Measurements from ENCODE around the gene EIF3D.
A peak's percentile ranks its signal among the peaks of the same experiment; 100 is the strongest.

Gene EIF3D

DNA sequence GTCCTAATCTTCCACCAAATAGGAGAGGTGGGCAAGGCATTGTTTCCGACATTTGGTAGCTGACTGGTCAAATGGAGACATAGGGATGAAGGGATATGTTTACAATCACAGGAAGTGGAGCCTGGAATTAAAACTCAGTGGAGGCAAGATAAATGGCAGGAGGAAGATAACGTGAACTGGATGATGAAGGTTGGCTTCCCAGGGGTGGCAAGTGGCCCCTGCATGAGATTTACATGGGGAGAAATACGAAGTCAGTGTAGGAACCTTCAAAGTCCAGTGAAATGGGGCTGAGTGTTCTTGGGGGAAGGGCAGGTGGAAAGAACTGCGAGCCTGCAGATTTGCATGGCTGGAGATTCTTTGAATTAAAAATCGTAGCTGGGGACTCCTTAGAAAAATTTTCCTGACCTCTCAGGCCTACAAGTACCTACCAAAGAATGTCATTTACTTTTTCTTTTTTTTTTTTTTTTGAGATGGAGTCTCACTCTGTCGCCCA lies 21.4 kb downstream of the EIF3D start:
- H3K36me3 ChIP-seq (ENCODE audit: insufficient read depth, low read length), result peaks cover 21% of the 10 kb centered on the region
- H3K4me1 ChIP-seq (ENCODE audit: insufficient read depth, low read length), result no peaks in the 10 kb centered on the region
- H3K9ac ChIP-seq (ENCODE audit: low read depth, low read length), result peak overlapping the region; percentile 58
- H3K9me3 ChIP-seq (ENCODE audit: control insufficient read depth, insufficient read depth, low read length), result no peaks in the 10 kb centered on the region; the same call in 1 of the 2 replicates

- Histone ChIP-seq H3K36me3 (ENCODE audit: insufficient read depth, low read length) (peaks cover 15% of the 10 kb centered on the region), H3K4me1 (ENCODE audit: insufficient read depth, low read length) (no peaks in the 10 kb centered on the region), H3K9me3 (ENCODE audit: control insufficient read depth, insufficient read depth, low read length) (no peaks in the 10 kb centered on the region; the same call in 1 of the 2 replicates), H3K9ac (ENCODE audit: low read depth, low read length) (peak within 1 kb of the TSS; percentile 58)
Measured at GRCh38 chr22:36506637-36507517, 22.1 kb downstream of the EIF3D start, which contains the start of gene FOXRED2. Gene FOXRED2 (minus strand): TSS chr22:36507040. CDS start chr22:36506422, 618 bp downstream.

DNA sequence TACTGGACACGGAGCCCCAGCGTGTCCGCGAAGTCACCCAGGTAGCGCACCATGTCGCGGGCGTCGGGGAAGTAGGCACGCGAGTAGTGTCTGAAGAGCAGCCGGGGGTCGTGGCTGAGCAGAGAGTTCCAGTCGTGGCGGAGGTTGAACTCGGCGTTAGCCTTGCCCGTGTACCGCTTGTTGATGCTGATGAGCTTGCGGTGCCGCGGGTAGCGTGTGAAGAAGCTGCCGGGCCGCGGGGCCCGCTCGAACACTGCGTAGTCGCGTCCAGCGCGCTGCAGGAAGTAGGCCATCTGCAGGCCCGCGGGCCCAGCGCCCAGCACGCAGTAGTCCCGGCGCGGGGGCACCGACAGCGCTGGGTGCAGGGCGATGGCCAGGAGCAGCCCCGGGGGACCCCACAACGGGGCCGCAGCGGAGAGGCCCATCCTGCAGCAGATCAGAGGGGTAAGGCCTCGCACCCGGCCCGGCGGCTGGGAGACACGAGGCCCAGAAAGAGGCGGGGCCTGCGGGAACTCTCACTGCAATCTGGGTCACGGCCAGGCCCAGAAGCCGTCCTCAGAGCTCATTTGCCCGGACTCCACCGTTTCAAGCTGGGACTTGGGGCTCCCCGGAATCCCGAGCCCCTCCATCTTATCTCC lies 22.8 kb downstream of the EIF3D start:
- peaks cover 9% of the 10 kb centered on the region for H3K36me3 ChIP-seq (ENCODE audit: insufficient read depth, low read length)
- H3K9ac ChIP-seq (ENCODE audit: low read depth, low read length), result peak overlapping the region; percentile 58
- H3K4me1 ChIP-seq (ENCODE audit: insufficient read depth, low read length), result no peaks in the 10 kb centered on the region
- H3K9me3 ChIP-seq (ENCODE audit: control insufficient read depth, insufficient read depth, low read length), result no peaks in the 10 kb centered on the region; the same call in 1 of the 2 replicates

- no peaks in the 10 kb centered on the region; the same call in 1 of the 2 replicates for H3K36me3 ChIP-seq (ENCODE audit: insufficient read depth, low read length)
- no peaks in the 10 kb centered on the region for H3K9me3 ChIP-seq (ENCODE audit: control insufficient read depth, insufficient read depth, low read length)
- H3K4me1 ChIP-seq (ENCODE audit: insufficient read depth, low read length), result no peaks in the 10 kb centered on the region
- no peak overlapping the region for H3K9ac ChIP-seq (ENCODE audit: low read depth, low read length)
Measured at GRCh38 chr22:36497910-36498665, 30.9 kb downstream of the EIF3D start.

DNA sequence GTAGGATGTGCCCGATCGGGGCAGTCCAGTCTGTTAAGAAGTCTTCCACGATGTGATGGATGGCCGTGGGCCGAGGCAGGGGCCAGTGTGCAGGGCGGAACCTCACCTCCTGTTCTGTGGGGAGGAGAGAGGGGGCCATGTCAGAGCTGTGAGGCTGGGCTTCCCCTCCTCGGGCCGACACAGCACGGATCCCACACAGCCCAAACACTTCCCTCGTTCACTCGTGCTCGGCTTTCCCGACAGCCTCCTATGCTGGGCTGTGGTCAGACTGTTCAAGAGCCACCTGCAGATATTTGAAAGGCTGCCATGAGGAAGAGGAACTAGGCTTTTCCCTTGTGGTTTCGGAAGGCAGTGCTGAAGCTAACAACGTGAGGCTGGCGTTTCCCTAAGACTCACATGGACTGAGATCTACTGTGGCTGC lies 35.3 kb downstream of the EIF3D start:
- no peaks in the 10 kb centered on the region; the same call in 1 of the 2 replicates for H3K36me3 ChIP-seq (ENCODE audit: insufficient read depth, low read length)
- no peaks in the 10 kb centered on the region for H3K9me3 ChIP-seq (ENCODE audit: control insufficient read depth, insufficient read depth, low read length)
- no peak overlapping the region for H3K9ac ChIP-seq (ENCODE audit: low read depth, low read length)
- no peaks in the 10 kb centered on the region for H3K4me1 ChIP-seq (ENCODE audit: insufficient read depth, low read length)

DNA sequence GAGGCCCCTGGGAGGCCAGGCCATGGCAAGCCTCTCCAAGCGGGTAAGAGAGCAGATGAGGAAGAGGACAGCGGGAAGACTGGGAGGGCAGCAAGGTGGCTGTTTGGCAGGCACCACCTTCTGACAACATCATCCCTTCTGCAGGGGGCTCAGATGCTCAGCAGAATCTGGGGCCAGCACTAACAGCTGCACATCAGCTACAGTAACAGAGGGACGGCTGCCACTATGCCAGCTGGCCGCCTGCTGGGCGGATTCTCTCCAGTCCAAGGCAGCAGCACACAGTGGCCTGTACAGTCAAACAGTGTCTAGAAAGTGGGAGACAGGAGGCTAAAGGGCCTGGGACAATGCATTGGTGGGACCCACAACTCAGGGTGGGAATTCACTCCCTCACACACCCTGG lies 36.9 kb downstream of the EIF3D start:
- Histone ChIP-seq H3K9ac (ENCODE audit: low read depth, low read length) (no peak overlapping the region), H3K4me1 (ENCODE audit: insufficient read depth, low read length) (no peaks in the 10 kb centered on the region), H3K9me3 (ENCODE audit: control insufficient read depth, insufficient read depth, low read length) (no peaks in the 10 kb centered on the region), H3K36me3 (ENCODE audit: insufficient read depth, low read length) (no peaks in the 10 kb centered on the region; the same call in 1 of the 2 replicates)

DNA sequence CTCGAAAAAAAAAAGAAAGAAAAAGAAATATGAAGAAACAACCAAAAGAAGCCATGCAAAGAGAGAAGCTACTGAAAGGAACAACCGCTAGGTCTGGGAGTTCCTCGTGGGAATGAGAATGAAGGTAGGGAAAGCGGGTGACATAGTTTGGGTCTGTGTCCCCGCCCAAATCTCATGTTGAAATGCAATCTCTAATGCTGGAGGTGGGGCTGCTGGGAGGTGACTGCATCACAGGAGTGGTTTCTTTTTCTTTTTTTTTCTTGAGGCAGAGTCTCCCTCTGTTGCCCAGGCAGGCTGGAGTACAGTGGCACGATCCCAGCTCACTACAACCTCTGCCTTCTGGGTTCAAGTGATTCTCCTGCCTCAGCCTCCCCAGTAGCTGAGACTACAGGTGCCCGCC lies 37.8 kb downstream of the EIF3D start:
- no peak overlapping the region for H3K9ac ChIP-seq (ENCODE audit: low read depth, low read length)
- H3K4me1 ChIP-seq (ENCODE audit: insufficient read depth, low read length), result no peaks in the 10 kb centered on the region
- H3K36me3 ChIP-seq (ENCODE audit: insufficient read depth, low read length), result no peaks in the 10 kb centered on the region; the same call in 1 of the 2 replicates
- H3K9me3 ChIP-seq (ENCODE audit: control insufficient read depth, insufficient read depth, low read length), result no peaks in the 10 kb centered on the region

- Histone ChIP-seq H3K9me3 (ENCODE audit: control insufficient read depth, insufficient read depth, low read length) (no peaks in the 10 kb centered on the region), H3K4me1 (ENCODE audit: insufficient read depth, low read length) (no peaks in the 10 kb centered on the region), H3K9ac (ENCODE audit: low read depth, low read length) (no peak overlapping the region), H3K36me3 (ENCODE audit: insufficient read depth, low read length) (no peaks in the 10 kb centered on the region; the same call in 1 of the 2 replicates)
Measured at GRCh38 chr22:36486619-36487384, 42.2 kb downstream of the EIF3D start.

DNA sequence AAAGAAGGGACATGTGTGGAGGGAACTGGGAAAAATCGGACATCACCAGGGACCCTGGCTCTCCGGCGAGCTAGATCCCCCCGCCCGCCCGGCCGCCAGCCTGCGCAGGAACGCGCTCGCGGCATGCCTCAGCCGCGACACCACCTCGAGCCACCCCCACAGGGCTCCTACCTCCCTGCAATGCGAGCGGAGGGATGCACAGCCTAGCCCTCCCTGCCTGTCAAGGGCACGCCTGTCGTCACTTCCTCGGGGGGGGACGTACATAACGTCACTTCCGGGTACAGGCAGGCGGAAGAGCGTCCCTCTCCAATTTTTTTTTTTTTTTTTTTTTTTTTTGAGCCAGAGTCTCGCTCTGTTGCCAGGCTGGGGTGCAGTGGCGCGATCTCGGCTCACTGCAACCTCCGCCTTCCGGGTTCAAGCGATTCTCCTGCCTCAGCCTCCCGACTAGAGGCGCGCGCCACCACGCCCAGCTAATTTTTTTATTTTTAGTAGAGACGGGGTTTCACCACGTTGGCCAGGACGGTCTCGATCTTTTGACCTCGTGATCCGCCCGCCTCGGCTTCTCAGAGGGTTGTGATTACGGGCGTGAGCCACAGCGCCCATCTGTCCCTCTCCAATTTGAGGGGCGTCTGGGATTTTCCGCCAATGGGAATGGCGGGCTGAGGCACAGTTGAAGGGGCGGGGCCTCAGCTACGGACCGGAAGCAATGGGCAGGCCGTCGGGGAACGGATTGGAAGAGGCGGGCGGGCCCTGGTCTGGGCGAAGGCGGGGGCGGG lies 47.4 kb downstream of the EIF3D start, which contains the start of gene TXN2:
Gene TXN2 (minus strand): TSS at position 248 of the 776 bp plus-strand sequence. CDS start 803 bp downstream, outside the sequence.
- peaks cover 3% of the 10 kb centered on the region; the same call in 1 of the 2 replicates for H3K36me3 ChIP-seq (ENCODE audit: insufficient read depth, low read length)
- H3K9me3 ChIP-seq (ENCODE audit: control insufficient read depth, insufficient read depth, low read length), result no peaks in the 10 kb centered on the region
- peak within 1 kb of the TSS; percentile 77 for H3K9ac ChIP-seq (ENCODE audit: low read depth, low read length)
- H3K4me1 ChIP-seq (ENCODE audit: insufficient read depth, low read length), result peaks cover 5% of the 10 kb centered on the region; the same call in 1 of the 2 replicates

- Histone ChIP-seq H3K36me3 (ENCODE audit: insufficient read depth, low read length) (peaks cover 8% of the 10 kb centered on the region), H3K9me3 (ENCODE audit: control insufficient read depth, insufficient read depth, low read length) (no peaks in the 10 kb centered on the region), H3K9ac (ENCODE audit: low read depth, low read length) (peak overlapping the region; percentile 77), H3K4me1 (ENCODE audit: insufficient read depth, low read length) (peaks cover 5% of the 10 kb centered on the region; the same call in 1 of the 2 replicates)
Measured at GRCh38 chr22:36480941-36481392, 48.0 kb downstream of the EIF3D start.

- Histone ChIP-seq H3K9ac (ENCODE audit: low read depth, low read length) (no peak overlapping the region), H3K9me3 (ENCODE audit: control insufficient read depth, insufficient read depth, low read length) (no peaks in the 10 kb centered on the region), H3K36me3 (ENCODE audit: insufficient read depth, low read length) (peaks cover 12% of the 10 kb centered on the region), H3K4me1 (ENCODE audit: insufficient read depth, low read length) (peaks cover 5% of the 10 kb centered on the region; the same call in 1 of the 2 replicates)
Measured at GRCh38 chr22:36478966-36479365, 50.0 kb downstream of the EIF3D start.

- no peaks in the 10 kb centered on the region for H3K4me1 ChIP-seq (ENCODE audit: insufficient read depth, low read length)
- peaks cover 12% of the 10 kb centered on the region for H3K36me3 ChIP-seq (ENCODE audit: insufficient read depth, low read length)
- no peak overlapping the region for H3K9ac ChIP-seq (ENCODE audit: low read depth, low read length)
- no peaks in the 10 kb centered on the region for H3K9me3 ChIP-seq (ENCODE audit: control insufficient read depth, insufficient read depth, low read length)
Measured at GRCh38 chr22:36475341-36475740, 53.6 kb downstream of the EIF3D start.

DNA sequence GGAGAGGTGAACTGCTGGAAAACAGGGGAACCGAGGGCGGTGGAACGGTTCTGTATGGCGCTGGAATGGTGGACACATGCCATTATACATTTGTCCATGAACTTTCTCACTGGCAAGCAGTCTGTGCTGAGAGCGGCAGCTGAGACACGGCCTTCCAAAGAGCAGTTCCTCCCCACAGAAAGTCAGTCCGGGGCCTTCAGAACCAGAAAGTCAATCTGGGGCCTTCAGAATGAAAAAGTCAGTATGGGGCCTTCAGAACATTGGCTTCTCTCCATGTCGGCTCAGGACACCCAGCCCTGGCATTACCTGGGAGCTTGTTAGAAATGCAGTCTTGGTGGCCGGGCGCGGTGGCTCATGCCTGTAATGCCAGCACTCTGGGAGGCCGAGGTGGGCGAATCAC lies 56.3 kb downstream of the EIF3D start:
- H3K9ac ChIP-seq (ENCODE audit: low read depth, low read length), result no peak overlapping the region
- H3K36me3 ChIP-seq (ENCODE audit: insufficient read depth, low read length), result peaks cover 10% of the 10 kb centered on the region
- no peaks in the 10 kb centered on the region; the same call in 1 of the 2 replicates for H3K4me1 ChIP-seq (ENCODE audit: insufficient read depth, low read length)
- H3K9me3 ChIP-seq (ENCODE audit: control insufficient read depth, insufficient read depth, low read length), result no peaks in the 10 kb centered on the region

All from ES-I3 (cell line).